MCF 10A (cell line): ENCODE results near the gene PREP. TPM values are rescaled to one million over a fixed set of nuclear protein-coding genes. Genes with fewer than 3 reads are reported as not detected.

ENCODE experiments used
- Bru-seq: library from RNA; stranded (reverse); fragments of 400-500 nt; gene quantifications from one replicate; lab custom pipeline; 2021; lab: Mats Ljungman, UMichigan
- BruChase-seq, 2 experiments: library from RNA; stranded (reverse); fragments of 400-500 nt; gene quantifications; one replicate each; lab custom pipeline; 2021; lab: Mats Ljungman, UMichigan
- BruUV-seq: library from RNA; stranded (reverse); fragments of 400-500 nt; replicated peaks from 2 replicates; lab custom pipeline; 2021; lab: Mats Ljungman, UMichigan
- CTCF ChIA-PET: fragments of 300-600 bp; sonication (Branson Sonifier 250); formaldehyde crosslinking; extraction: SDS; loops from one replicate; lab custom pipeline; 2021; ENCODE audit warnings: antibody characterized with exemption, inconsistent platforms; lab: Yijun Ruan, JAX
- POLR2A ChIA-PET: fragments of 300-600, 350-650 bp; sonication (Branson Sonifier 250); formaldehyde crosslinking; extraction: SDS; loops from one replicate; lab custom pipeline; 2020; ENCODE audit warnings: antibody characterized with exemption, inconsistent platforms; lab: Yijun Ruan, JAX
- DNase-seq: peaks from one replicate; pipeline ENCODE4 v3.0.0-alpha.2; 2018; ENCODE audit not compliant: unreplicated experiment
- H3K27ac Mint-ChIP-seq: one replicate; pipeline ENCODE4 v1.8.0; 2022; ENCODE audit warnings: mild to moderate bottlenecking, low read depth, mixed read lengths; ENCODE audit not compliant: unreplicated experiment
- H3K27me3 Mint-ChIP-seq: one replicate; pipeline ENCODE4 v1.8.0; 2022; ENCODE audit warnings: mixed read lengths; ENCODE audit not compliant: insufficient read depth, unreplicated experiment
- H3K36me3 Mint-ChIP-seq: one replicate; pipeline ENCODE4 v1.8.0; 2022; ENCODE audit warnings: mild to moderate bottlenecking, moderate library complexity, mixed read lengths; ENCODE audit not compliant: insufficient read depth, unreplicated experiment
- H3K4me1 Mint-ChIP-seq: one replicate; pipeline ENCODE4 v1.8.0; 2022; ENCODE audit warnings: mixed read lengths; ENCODE audit not compliant: insufficient read depth, unreplicated experiment
- H3K4me3 Mint-ChIP-seq: one replicate; pipeline ENCODE4 v1.8.0; 2022; ENCODE audit warnings: mild to moderate bottlenecking, moderate library complexity, mixed read lengths; ENCODE audit not compliant: unreplicated experiment
- H3K9me3 Mint-ChIP-seq: one replicate; pipeline ENCODE4 v1.8.0; 2022; ENCODE audit warnings: mixed read lengths; ENCODE audit not compliant: unreplicated experiment
- CTCF ChIP-seq: fragments of 200-600 bp; IDR thresholded peaks from one replicate; pipeline ENCODE4 v1.8.0; 2022; ENCODE audit warnings: antibody characterized with exemption, mild to moderate bottlenecking; ENCODE audit not compliant: unreplicated experiment
- intact Hi-C: fragments of 100-400 bp; cut with micrococcal nuclease; formaldehyde crosslinking; loops from 2 replicates; pipeline ENCODE4 v1.14.1; 2022
- long read RNA-seq: library from polyadenylated mRNA; stranded (forward); transcript quantifications from one replicate; pipeline ENCODE4 v2.0.0, GENCODE V29; 2022
- total RNA-seq: library from RNA; stranded (reverse); gene quantifications from 2 replicates; pipeline ENCODE4 v1.2.3, GENCODE V29; 2022

Gene PREP
- total RNA-seq (57.8 and 67.6 TPM in 2 replicates), Bru-seq, nascent RNA (percentile 87 among the genes with signal in this experiment), BruChase-seq, experiment 1, labeled RNA remaining after a 6-hour chase (percentile 76 among the genes with signal in this experiment), BruChase-seq, experiment 2, labeled RNA remaining after a 2-hour chase (percentile 80 among the genes with signal in this experiment)
- long read RNA-seq, transcript PREP-201 (15 exons, 2,905 nt): major isoform, 75 of 159 reads
- long read RNA-seq, partial matches to known transcripts: 6 of 159 reads
- long read RNA-seq, other reads (novel, unspliced or antisense): 78 of 159 reads

- intact Hi-C loops: loop anchor here (1.0 to 10.0 kb wide), 5 partner anchors 43 to 608 kb away; no protein-coding TSS in a partner anchor
- TSS peak; percentile 62 for BruUV-seq
- POLR2A ChIA-PET: interaction anchor here (0.7 to 11.1 kb wide), 21 partner anchors 10 to 315 kb away, joined by 3 to 160 read pairs (median 4); no protein-coding TSS in a partner anchor
Observed at GRCh38 chr6:105402939-105403935, at the start of gene PREP. Gene PREP, minus strand, starts transcription at chr6:105403082. Its CDS starts 191 bp downstream, at chr6:105402891.

DNA sequence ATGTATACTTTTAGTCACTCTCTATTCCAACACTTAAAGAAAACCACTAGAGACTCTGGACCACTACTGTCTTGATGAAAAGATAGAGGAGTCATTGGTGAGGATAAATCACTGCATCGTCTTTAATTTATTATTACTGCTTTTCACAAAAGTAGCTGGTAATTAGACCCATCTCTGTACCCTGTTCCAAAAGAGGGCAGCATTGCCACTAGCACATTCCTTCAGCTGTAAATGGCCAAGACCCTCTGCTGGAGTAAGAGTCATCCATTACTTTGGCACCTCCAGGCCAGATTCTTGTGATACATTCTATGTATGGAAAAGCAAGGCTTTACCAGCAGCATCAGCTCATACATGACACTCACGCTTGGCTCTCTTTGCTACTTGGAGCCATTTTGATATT lies 49.5 kb upstream of the PREP start:
- no TSS peak for BruUV-seq
- ChIA-PET CTCF (interaction anchor here (0.6 to 0.9 kb wide), 3 partner anchors 15 to 240 kb away, joined by 3 to 4 read pairs (median 3); no protein-coding TSS in a partner anchor), POLR2A (no interaction called here)
- intact Hi-C loops: no loop called here
- H3K4me1 Mint-ChIP-seq: no peaks in the 10 kb centered on the region
- DNase-seq: no peak
- no peaks in the 10 kb centered on the region for H3K27me3 Mint-ChIP-seq
- no peak overlapping the region for H3K4me3 Mint-ChIP-seq
- H3K36me3 Mint-ChIP-seq: no peaks in the 10 kb centered on the region
- H3K27ac Mint-ChIP-seq: no peak overlapping the region
- no peak for TF ChIP-seq CTCF
- H3K9me3 Mint-ChIP-seq: no peaks in the 10 kb centered on the region

More at GRCh38 chr6:105402939-105403935, at the start of gene PREP:
- no peaks in the 10 kb centered on the region for H3K27me3 Mint-ChIP-seq
- H3K4me1 Mint-ChIP-seq: peaks cover 28% of the 10 kb centered on the region
- TF ChIP-seq CTCF: peak; percentile 60
- H3K36me3 Mint-ChIP-seq: no peaks in the 10 kb centered on the region
- DNase-seq: peak; percentile 85
- no peaks in the 10 kb centered on the region for H3K9me3 Mint-ChIP-seq
- H3K4me3 Mint-ChIP-seq: peak within 1 kb of the TSS; percentile 82
- peak within 1 kb of the TSS; percentile 65 for H3K27ac Mint-ChIP-seq
- CTCF ChIA-PET: interaction anchor here (0.6 to 3.9 kb wide), 19 partner anchors 17 to 1344 kb away, joined by 3 to 38 read pairs (median 5); no protein-coding TSS in a partner anchor

- no peaks in the 10 kb centered on the region for H3K4me1 Mint-ChIP-seq
- ChIA-PET POLR2A (no interaction called here), CTCF (interaction anchor here (1.3 kb wide), 1 partner anchor 18 kb away, joined by 4 read pairs; no protein-coding TSS in a partner anchor)
- no peak overlapping the region for H3K27ac Mint-ChIP-seq
- no TSS peak for BruUV-seq
- TF ChIP-seq CTCF: no peak
- intact Hi-C loops: no loop called here
- no peaks in the 10 kb centered on the region for H3K36me3 Mint-ChIP-seq
- no peaks in the 10 kb centered on the region for H3K27me3 Mint-ChIP-seq
- no peak overlapping the region for H3K4me3 Mint-ChIP-seq
- no peak for DNase-seq
- no peaks in the 10 kb centered on the region for H3K9me3 Mint-ChIP-seq
Observed at GRCh38 chr6:105449756-105450390, 47.0 kb upstream of the PREP start.
